ENCODE results near the gene FAM174B.

FAM174B gene

GRCh38 chr15:92614301-92614700, 41.3 kb downstream of the FAM174B start:
- TF ChIP-seq POLR2AphosphoS5 (IDR thresholded peaks at IDR 0.05; ENCODE audit: low read depth, low read length) (no peak), REST (IDR thresholded peaks at IDR 0.05; ENCODE audit: insufficient read depth in 1 of 2, low read depth in 2 of 2, low read length in 2 of 2) (no peak), FOXP2 (optimal IDR thresholded peaks at IDR 0.05; ENCODE audit: borderline replicate concordance, extremely low read depth, extremely low read length, insufficient read depth) (no peak), TAF1 (IDR thresholded peaks at IDR 0.05; ENCODE audit: borderline replicate concordance, insufficient read depth, low read length) (no peak), SIN3A (IDR thresholded peaks at IDR 0.05; ENCODE audit: borderline replicate concordance, insufficient read depth, low read length) (no peak)

- no peak for TF ChIP-seq POLR2AphosphoS5 (IDR thresholded peaks at IDR 0.05; ENCODE audit: low read depth, low read length)
Measured at GRCh38 chr15:92613841-92614240, 41.7 kb downstream of the FAM174B start.

GRCh38 chr15:92612891-92613290, 42.7 kb downstream of the FAM174B start:
- no peak for TF ChIP-seq FOXP2 (optimal IDR thresholded peaks at IDR 0.05; ENCODE audit: borderline replicate concordance, extremely low read depth, extremely low read length, insufficient read depth)
- TF ChIP-seq POLR2AphosphoS5 (IDR thresholded peaks at IDR 0.05; ENCODE audit: low read depth, low read length) = no peak
- no peak for TF ChIP-seq SIN3A (IDR thresholded peaks at IDR 0.05; ENCODE audit: borderline replicate concordance, insufficient read depth, low read length)
- no peak for TF ChIP-seq TAF1 (IDR thresholded peaks at IDR 0.05; ENCODE audit: borderline replicate concordance, insufficient read depth, low read length)
- no peak for TF ChIP-seq REST (IDR thresholded peaks at IDR 0.05; ENCODE audit: insufficient read depth in 1 of 2, low read depth in 2 of 2, low read length in 2 of 2)

GRCh38 chr15:92611995-92612745, 43.4 kb downstream of the FAM174B start:
- TF ChIP-seq TAF1 (IDR thresholded peaks at IDR 0.05; ENCODE audit: borderline replicate concordance, insufficient read depth, low read length) (no peak), POLR2AphosphoS5 (IDR thresholded peaks at IDR 0.05; ENCODE audit: low read depth, low read length) (no peak), REST (IDR thresholded peaks at IDR 0.05; ENCODE audit: insufficient read depth in 1 of 2, low read depth in 2 of 2, low read length in 2 of 2) (no peak), SIN3A (IDR thresholded peaks at IDR 0.05; ENCODE audit: borderline replicate concordance, insufficient read depth, low read length) (no peak), FOXP2 (optimal IDR thresholded peaks at IDR 0.05; ENCODE audit: borderline replicate concordance, extremely low read depth, extremely low read length, insufficient read depth) (no peak)

- TF ChIP-seq SIN3A (IDR thresholded peaks at IDR 0.05; ENCODE audit: borderline replicate concordance, insufficient read depth, low read length) = no peak
- no peak for TF ChIP-seq TAF1 (IDR thresholded peaks at IDR 0.05; ENCODE audit: borderline replicate concordance, insufficient read depth, low read length)
- no peak for TF ChIP-seq POLR2AphosphoS5 (IDR thresholded peaks at IDR 0.05; ENCODE audit: low read depth, low read length)
Measured at GRCh38 chr15:92611150-92611549, 44.4 kb downstream of the FAM174B start.

GRCh38 chr15:92610101-92610520, 45.5 kb downstream of the FAM174B start:
- TF ChIP-seq FOXP2 (optimal IDR thresholded peaks at IDR 0.05; ENCODE audit: borderline replicate concordance, extremely low read depth, extremely low read length, insufficient read depth) = no peak
- no peak for TF ChIP-seq SIN3A (IDR thresholded peaks at IDR 0.05; ENCODE audit: borderline replicate concordance, insufficient read depth, low read length)
- TF ChIP-seq POLR2AphosphoS5 (IDR thresholded peaks at IDR 0.05; ENCODE audit: low read depth, low read length) = no peak
